GM21367 (cell line): ENCODE data around the gene ALX4.

Experiments used
- ATAC-seq: cut with Tn5 transposase; IDR thresholded peaks from one replicate; pipeline ENCODE4 v1.9.1; 2021; ENCODE audit not compliant: unreplicated experiment

ALX4 gene

GRCh38 chr11:44316659-44317240 lies 6.8 kb upstream of the ALX4 start:
- no peak for ATAC-seq

- no peak for ATAC-seq
Measured at GRCh38 chr11:44315947-44316658, 6.2 kb upstream of the ALX4 start.

- ATAC-seq: no peak
Measured at GRCh38 chr11:44314733-44315132, 4.8 kb upstream of the ALX4 start.

GRCh38 chr11:44313761-44314489 lies 4.0 kb upstream of the ALX4 start:
- ATAC-seq: no peak

- ATAC-seq: no peak
Measured at GRCh38 chr11:44312876-44313275, 2.9 kb upstream of the ALX4 start.

GRCh38 chr11:44311339-44312261 lies 1.7 kb upstream of the ALX4 start:
- no peak for ATAC-seq

- ATAC-seq: no peak
Measured at GRCh38 chr11:44310463-44311272, 729 bp upstream of the ALX4 start.

- no peak for ATAC-seq
Measured at GRCh38 chr11:44310206-44310462, 195 bp upstream of the ALX4 start.

- ATAC-seq: no peak
Measured at GRCh38 chr11:44308923-44309477, 939 bp downstream of the ALX4 start.

GRCh38 chr11:44308256-44308922 lies 1.6 kb downstream of the ALX4 start:
- ATAC-seq: no peak

- ATAC-seq: no peak
Measured at GRCh38 chr11:44307340-44308099, 2.4 kb downstream of the ALX4 start.

GRCh38 chr11:44306918-44307244 lies 3.1 kb downstream of the ALX4 start:
- no peak for ATAC-seq

- no peak for ATAC-seq
Measured at GRCh38 chr11:44306052-44306917, 3.7 kb downstream of the ALX4 start.

GRCh38 chr11:44305470-44306051 lies 4.4 kb downstream of the ALX4 start:
- ATAC-seq: no peak

GRCh38 chr11:44305026-44305469 lies 4.9 kb downstream of the ALX4 start:
- ATAC-seq: no peak

GRCh38 chr11:44304091-44305025 lies 5.6 kb downstream of the ALX4 start:
- ATAC-seq: no peak
